Activated naive CD4-positive, alpha-beta T cell treated with anti-CD3 and anti-CD28 coated beads, Interleukin-2, amount 10 ng/mL, durations not matched to agents 7 days and 5 days (primary cell): ENCODE results near the gene XPOT.

Source experiments
- CTCF ChIA-PET: fragments of 350-600 bp; sonication (Branson Sonifier 250); formaldehyde crosslinking; loops from one replicate; lab custom pipeline; 2021; ENCODE audit warnings: antibody characterized with exemption; lab: Charles Lee
- DNase-seq: peaks from one replicate; pipeline ENCODE4 v3.0.0-alpha.2; 2020
- H3K27ac Mint-ChIP-seq: one replicate; pipeline ENCODE4 v1.8.0; 2021; ENCODE audit warnings: mild to moderate bottlenecking, moderate library complexity, mixed read lengths
- H3K27me3 Mint-ChIP-seq: one replicate; pipeline ENCODE4 v1.8.0; 2021; ENCODE audit warnings: mild to moderate bottlenecking, mixed read lengths
- H3K36me3 Mint-ChIP-seq: one replicate; pipeline ENCODE4 v1.8.0; 2021; ENCODE audit warnings: mixed read lengths
- H3K4me1 Mint-ChIP-seq: one replicate; pipeline ENCODE4 v1.8.0; 2021; ENCODE audit warnings: mixed read lengths
- H3K4me3 Mint-ChIP-seq: one replicate; pipeline ENCODE4 v1.8.0; 2021; ENCODE audit warnings: mild to moderate bottlenecking, moderate library complexity, mixed read lengths
- H3K9me3 Mint-ChIP-seq: one replicate; pipeline ENCODE4 v1.8.0; 2021; ENCODE audit warnings: mixed read lengths

XPOT gene

GRCh38 chr12:64497484-64497883, 93.3 kb downstream of the XPOT start:
- H3K27me3 Mint-ChIP-seq = no peaks in the 10 kb centered on the region
- peaks cover 9% of the 10 kb centered on the region for H3K4me1 Mint-ChIP-seq
- H3K36me3 Mint-ChIP-seq = peaks cover 39% of the 10 kb centered on the region
- no peaks in the 10 kb centered on the region for H3K9me3 Mint-ChIP-seq
- no peak for DNase-seq
- CTCF ChIA-PET = interaction anchor here (1.0 kb wide), 1 partner anchor 52 kb away, joined by 3 read pairs; no protein-coding TSS in a partner anchor
- no peak overlapping the region for H3K4me3 Mint-ChIP-seq
- no peak overlapping the region for H3K27ac Mint-ChIP-seq

- H3K27me3 Mint-ChIP-seq = no peaks in the 10 kb centered on the region
- H3K9me3 Mint-ChIP-seq = no peaks in the 10 kb centered on the region
- CTCF ChIA-PET = interaction anchor here (1.0 kb wide), 1 partner anchor 52 kb away, joined by 3 read pairs; no protein-coding TSS in a partner anchor
- no peak overlapping the region for H3K27ac Mint-ChIP-seq
- H3K4me1 Mint-ChIP-seq = peaks cover 9% of the 10 kb centered on the region
- no peak overlapping the region for H3K4me3 Mint-ChIP-seq
- no peak for DNase-seq
- peaks cover 42% of the 10 kb centered on the region for H3K36me3 Mint-ChIP-seq
These were observed 93.7 kb downstream of the XPOT start for GRCh38 chr12:64497903-64498302.

- Mint-ChIP-seq H3K27me3 (no peaks in the 10 kb centered on the region), H3K4me3 (no peak overlapping the region), H3K9me3 (no peaks in the 10 kb centered on the region), H3K36me3 (peaks cover 32% of the 10 kb centered on the region), H3K27ac (no peak overlapping the region), H3K4me1 (peaks cover under 1% of the 10 kb centered on the region)
- CTCF ChIA-PET = no interaction called here
- no peak for DNase-seq
These were observed 96.2 kb downstream of the XPOT start for GRCh38 chr12:64500394-64500793.
